A549 (cell line): ENCODE measurements around the gene CTDP1. TPM values are rescaled to one million over a fixed set of nuclear protein-coding genes. Genes with fewer than 3 reads are reported as not detected.

Source experiments
- ATAC-seq, 2 experiments: fragments of 200-7000 bp in 1 of 2; fragments of >200 bp in 1 of 2; cut with Nextera tagmentation in 1 of 2; cut with Tn5 transposase in 1 of 2; 3 replicates each; pipeline versions ENCODE4 v1.8.0 to v1.9.1; 2018 to 2020; ENCODE audit warnings: mild to moderate bottlenecking in 1 of 2, moderate library complexity in 1 of 2
- CTCF ChIA-PET: fragments of 300-600 bp; sonication (Branson Sonifier 250); formaldehyde crosslinking; extraction: SDS; loops from one replicate; lab custom pipeline; 2021; ENCODE audit warnings: antibody characterized with exemption, inconsistent platforms; lab: Yijun Ruan, JAX
- POLR2A ChIA-PET: fragments of 350-600 bp; formaldehyde crosslinking; extraction: SDS; loops from one replicate; lab custom pipeline; 2021; ENCODE audit warnings: antibody characterized with exemption, inconsistent platforms; lab: Yijun Ruan, JAX
- DNase-seq, 2 experiments: peaks; one replicate each; pipeline versions ENCODE4 v3.0.0 to v3.0.0-alpha.2; 2011 to 2016; ENCODE audit warnings: low read depth in 1 of 2, low spot score in 1 of 2
- FAIRE-seq: peaks from 2 replicates; lab custom pipeline; 2011; peaks lifted over from hg19 to GRCh38; lab: Jason Lieb, UNC
- H3K27ac ChIP-seq, 2 experiments: fragments of >200 bp; sonication (Bioruptor Twin); formaldehyde crosslinking; 3 replicates each; pipeline ENCODE4 v1.5.1; 2016 to 2017
- H3K4me1 ChIP-seq: fragments of >200 bp; sonication (Bioruptor Twin); formaldehyde crosslinking; 3 replicates; pipeline ENCODE4 v1.6.1; 2016
- H3K4me2 ChIP-seq: fragments of >200 bp; sonication (Bioruptor Twin); formaldehyde crosslinking; 3 replicates; pipeline ENCODE4 v1.6.1; 2016
- H3K4me3 ChIP-seq: fragments of >200 bp; sonication (Bioruptor Twin); formaldehyde crosslinking; 3 replicates; pipeline ENCODE4 v1.5.1; 2016
- H3K9me3 ChIP-seq: fragments of >200 bp; sonication (Bioruptor Twin); formaldehyde crosslinking; 3 replicates; pipeline ENCODE4 v1.6.1; 2016
- BHLHE40 ChIP-seq: IDR thresholded peaks from 2 replicates; pipeline ENCODE4 v1.6.1; 2012; ENCODE audit warnings: low read depth, low read length, inconsistent platforms
- CBX2 ChIP-seq: fragments of 200-600 bp; sonication (generic); IDR thresholded peaks from 2 replicates; pipeline ENCODE4 v1.6.1; 2016; ENCODE audit warnings: low read depth, mild to moderate bottlenecking, borderline replicate concordance
- CEBPB ChIP-seq, 2 experiments: fragments of >200 bp in 1 of 2; sonication (Bioruptor Twin) in 1 of 2; formaldehyde crosslinking in 1 of 2; IDR thresholded peaks; 2 replicates each; pipeline ENCODE4 v1.6.1; 2012 to 2016
- CHD2 ChIP-seq: fragments of 150-350 bp; IDR thresholded peaks from 2 replicates; pipeline ENCODE4 v1.6.1; 2014; ENCODE audit warnings: low read length; ENCODE audit not compliant: partially characterized antibody
- CHD4 ChIP-seq: fragments of 200-600 bp; sonication (generic); IDR thresholded peaks from 2 replicates; pipeline ENCODE4 v1.6.1; 2016; ENCODE audit warnings: antibody characterized with exemption, mild to moderate bottlenecking, borderline replicate concordance
- EHMT2 ChIP-seq: fragments of 200-600 bp; sonication (generic); IDR thresholded peaks from 2 replicates; pipeline ENCODE4 v1.6.1; 2016; ENCODE audit warnings: antibody characterized with exemption, low read depth, mild to moderate bottlenecking, moderate library complexity
- EP300 ChIP-seq, 2 experiments: fragments of >200 bp; sonication (Bioruptor Twin); formaldehyde crosslinking; IDR thresholded peaks; 2 replicates in 1 of 2; 3 replicates in 1 of 2; pipeline ENCODE4 v1.6.1; 2016 to 2017
- HES2 ChIP-seq: fragments of >200 bp; sonication (Bioruptor Twin); formaldehyde crosslinking; IDR thresholded peaks from 2 replicates; pipeline ENCODE4 v1.6.1; 2016
- HEYL ChIP-seq: fragments of 250-450 bp; sonication (Bioruptor Pico); IDR thresholded peaks from 2 replicates; pipeline ENCODE4 v1.8.0; 2021; ENCODE audit warnings: mild to moderate bottlenecking, moderate library complexity
- HOXB13 ChIP-seq: fragments of 250-450 bp; sonication (Bioruptor Pico); IDR thresholded peaks from 2 replicates; pipeline ENCODE4 v1.5.0; 2020; ENCODE audit warnings: low read depth, mild to moderate bottlenecking, moderate library complexity
- KDM1A ChIP-seq: fragments of 200-600 bp; sonication (generic); IDR thresholded peaks from 2 replicates; pipeline ENCODE4 v1.6.1; 2016; ENCODE audit warnings: low read depth, mild to moderate bottlenecking
- MAFK ChIP-seq: fragments of 450-650 bp; IDR thresholded peaks from 2 replicates; pipeline ENCODE4 v1.6.1; 2014; ENCODE audit not compliant: partially characterized antibody
- MYC ChIP-seq: IDR thresholded peaks from 2 replicates; pipeline ENCODE4 v1.6.1; 2012; ENCODE audit warnings: mild to moderate bottlenecking, inconsistent platforms, low read length, improper control_type of control experiment, borderline replicate concordance
- NPAS2 ChIP-seq: fragments of 250-450 bp; sonication (Bioruptor Pico); IDR thresholded peaks from 2 replicates; pipeline ENCODE4 v1.8.0; 2022; ENCODE audit warnings: mild to moderate bottlenecking, moderate library complexity, borderline replicate concordance
- PBX3 ChIP-seq: IDR thresholded peaks from 2 replicates; pipeline ENCODE4 v1.6.1; 2012
- POLR2AphosphoS2 ChIP-seq: conservative IDR thresholded peaks from 2 replicates; pipeline ENCODE4 v1.6.1; 2012; ENCODE audit warnings: low read length, improper control_type of control experiment, inconsistent platforms
- REST ChIP-seq: fragments of 200-600 bp; sonication (generic); IDR thresholded peaks from 2 replicates; pipeline ENCODE4 v1.6.1; 2016; ENCODE audit warnings: antibody characterized with exemption, mild to moderate bottlenecking, moderate library complexity
- RNF2 ChIP-seq: fragments of 200-600 bp; sonication (generic); IDR thresholded peaks from 2 replicates; pipeline ENCODE4 v1.6.1; 2016; ENCODE audit warnings: low read depth, mild to moderate bottlenecking, antibody characterized with exemption, moderate library complexity, borderline replicate concordance
- TFCP2L1 ChIP-seq: fragments of 250-450 bp; sonication (Bioruptor Pico); IDR thresholded peaks from 2 replicates; pipeline ENCODE4 v1.5.0; 2021; ENCODE audit warnings: mild to moderate bottlenecking
- ZFP36 ChIP-seq: fragments of 450-650 bp; IDR thresholded peaks from 2 replicates; pipeline ENCODE4 v1.6.1; 2014; ENCODE audit warnings: borderline replicate concordance; ENCODE audit not compliant: partially characterized antibody
- ZSCAN20 ChIP-seq: fragments of 250-450 bp; sonication (Bioruptor Pico); IDR thresholded peaks from 2 replicates; pipeline ENCODE4 v1.8.0; 2022; ENCODE audit warnings: mild to moderate bottlenecking, moderate library complexity
- WGBS: methylation state at CpG from one replicate; pipeline ENCODE4 v1.1.6; 2017; ENCODE audit errors: missing lambda C conversion rate; 5-methylcytosine and 5-hydroxymethylcytosine counted together
- polyA plus RNA-seq, 4 experiments: library from polyadenylated mRNA; depleted of rRNA in 3 of 4; stranded (reverse); fragments of >200 nt; fragmentation: RNase III in 1 of 4; extraction: RNeasy Plus Mini Kit Qiagen cat#74134 plus additional on column Dnase treatment in 1 of 4; gene quantifications; 2 replicates in 3 of 4; 3 replicates in 1 of 4; pipeline ENCODE4 v1.2.3, GENCODE V29; 2011 to 2017

The CTDP1 gene
- polyA plus RNA-seq, 2 of the 4 experiments (the other 2 are of a cell fraction) = 6.8 to 12.1 TPM

- no peak for FAIRE-seq
- CTCF ChIA-PET = interaction anchor here (0.6 kb wide), 1 partner anchor 43 kb away, joined by 3 read pairs; no protein-coding TSS in a partner anchor
Measured at GRCh38 chr18:79776674-79777073, 97.1 kb downstream of the CTDP1 start.

GRCh38 chr18:79778291-79778791, 98.7 kb downstream of the CTDP1 start:
- CTCF ChIA-PET = no interaction called here
- TF ChIP-seq CEBPB (IDR thresholded peaks at IDR 0.05) (no peak), HES2 (no peak), HEYL (CRISPR knock-in tag) (no peak), KDM1A (no peak), HOXB13 (no peak), CHD2 (no peak), NPAS2 (CRISPR knock-in tag) (no peak), TFCP2L1 (CRISPR knock-in tag) (no peak), POLR2AphosphoS2 (no peak), ZFP36 (no peak), EHMT2 (no peak), ZSCAN20 (CRISPR knock-in tag) (no peak), MYC (no peak), REST (no peak), RNF2 (no peak), CHD4 (no peak), PBX3 (no peak), BHLHE40 (no peak), EP300 (IDR thresholded peaks at IDR 0.05) (no peak)
- no peaks in the 10 kb centered on the region for H3K4me1 ChIP-seq
- no peak overlapping the region for H3K4me3 ChIP-seq
- no peak for ATAC-seq
- no peaks in the 10 kb centered on the region for H3K9me3 ChIP-seq
- POLR2A ChIA-PET = no interaction called here
- WGBS = 63% methylated on average over 6 of the region's 26 CpGs
- H3K27ac ChIP-seq = no peak overlapping the region
- DNase-seq = no peak
- FAIRE-seq = no peak
- H3K4me2 ChIP-seq = no peak overlapping the region

More at GRCh38 chr18:79776674-79777073, 97.1 kb downstream of the CTDP1 start:
- WGBS = 0% methylated on average over 2 of the region's 2 CpGs
- TF ChIP-seq CHD2 (no peak), CBX2 (no peak), MAFK (no peak), BHLHE40 (no peak)
- POLR2A ChIA-PET = no interaction called here
- ATAC-seq = no peak
- H3K9me3 ChIP-seq = no peaks in the 10 kb centered on the region
- no peak overlapping the region for H3K27ac ChIP-seq
- H3K4me2 ChIP-seq = no peak overlapping the region
- H3K4me1 ChIP-seq = no peaks in the 10 kb centered on the region
- H3K4me3 ChIP-seq = no peak overlapping the region
- no peak for DNase-seq
